ENCODE results near the gene A2M. TPM values are rescaled to one million over a fixed set of nuclear protein-coding genes. Genes with fewer than 3 reads are reported as not detected.

A2M gene
- total and polyA plus RNA-seq, 2 experiments from 2014 or later, result 0.92 TPM; not detected in 1

- TF ChIP-seq ZNF462 (CRISPR knock-in tag; IDR thresholded peaks at IDR 0.05), result no peak
Measured at GRCh38 chr12:9066183-9066623, 49.5 kb downstream of the A2M start (continued).

GRCh38 chr12:9065607-9065856 is 50.2 kb downstream of the A2M start:
- Mint-ChIP-seq H3K9me3 (peaks cover 15% of the 10 kb centered on the region), H3K4me1 (peaks cover 9% of the 10 kb centered on the region), H3K36me3 (ENCODE audit: low read depth) (peaks cover 14% of the 10 kb centered on the region), H3K27me3 (ENCODE audit: insufficient read depth, low read depth, poor library complexity) (no peaks in the 10 kb centered on the region), H3K4me3 (peak overlapping the region; percentile 66; the same call in 1 of the 3 replicates), H3K27ac (no peak overlapping the region)
- DNase-seq (ENCODE audit: low spot score) (no peak), ATAC-seq (no peak)
- Histone ChIP-seq H3K79me2 (replicated peaks; ENCODE audit: insufficient read depth) (no peaks in the 10 kb centered on the region), H3K27me3 (ENCODE audit: insufficient read depth) (no peaks in the 10 kb centered on the region), H3K4me1 (ENCODE audit: insufficient read depth) (peaks cover 9% of the 10 kb centered on the region), H3F3A (replicated peaks; ENCODE audit: low read depth) (no peaks in the 10 kb centered on the region), H3K36me3 (ENCODE audit: insufficient read depth) (no peaks in the 10 kb centered on the region), H3K27ac (ENCODE audit: low read depth) (no peak overlapping the region; the same call in 1 of the 2 replicates), H2AFZ (peak overlapping the region; percentile 74; the same call in 1 of the 2 replicates), H4K20me1 (replicated peaks; ENCODE audit: insufficient read depth) (no peaks in the 10 kb centered on the region), H3K4me2 (peak overlapping the region; percentile 65), H3K4me3 (peak overlapping the region; percentile 92; the same call in 1 of the 2 replicates), H3K9me2 (ENCODE audit: insufficient read depth) (no peaks in the 10 kb centered on the region)
- TF ChIP-seq ZNF331 (CRISPR knock-in tag; IDR thresholded peaks at IDR 0.05; ENCODE audit: low read depth), result no peak
- TF ChIP-seq JUNB (IDR thresholded peaks at IDR 0.05; ENCODE audit: unreplicated experiment), result no peak
- TF ChIP-seq CREB1 (CRISPR knock-in tag; IDR thresholded peaks at IDR 0.05; ENCODE audit: low read depth), result no peak
- TF ChIP-seq STAT1 (IDR thresholded peaks at IDR 0.05; ENCODE audit: unreplicated experiment), result no peak
- TF ChIP-seq ZNF114 (CRISPR knock-in tag; IDR thresholded peaks at IDR 0.05), result no peak
- TF ChIP-seq ZNF462 (CRISPR knock-in tag; IDR thresholded peaks at IDR 0.05), result no peak
- TF ChIP-seq POLR2AphosphoS5 (IDR thresholded peaks at IDR 0.05; ENCODE audit: low read depth), result no peak
- TF ChIP-seq NANOG (IDR thresholded peaks at IDR 0.05; ENCODE audit: borderline replicate concordance), result no peak
- no peak for TF ChIP-seq EZH2 (IDR thresholded peaks at IDR 0.05; ENCODE audit: low read depth, unreplicated experiment)

Data from GM23338 (cell line).